Testis (tissue), 2 donors: Measurements from ENCODE around the gene FAM222B.

Experiments
- POLR2A ChIP-seq: fragments of 450-650 bp; IDR thresholded peaks from one replicate; pipeline ENCODE4 v1.6.1; 2017; ENCODE audit warnings: antibody characterized with exemption, mild to moderate bottlenecking, moderate library complexity
- TF ChIP-seq, protein P1 (sequence below), 3 experiments: fragments of 450-650 bp in 2 of 3; fragments of 200-600 bp in 1 of 3; sonication (generic) in 1 of 3; IDR thresholded peaks; one replicate each; pipeline ENCODE4 v1.5.1; 2016 to 2019; ENCODE audit warnings: antibody characterized with exemption in 3 of 3, mild to moderate bottlenecking in 2 of 3, moderate library complexity in 1 of 3

DNA sequence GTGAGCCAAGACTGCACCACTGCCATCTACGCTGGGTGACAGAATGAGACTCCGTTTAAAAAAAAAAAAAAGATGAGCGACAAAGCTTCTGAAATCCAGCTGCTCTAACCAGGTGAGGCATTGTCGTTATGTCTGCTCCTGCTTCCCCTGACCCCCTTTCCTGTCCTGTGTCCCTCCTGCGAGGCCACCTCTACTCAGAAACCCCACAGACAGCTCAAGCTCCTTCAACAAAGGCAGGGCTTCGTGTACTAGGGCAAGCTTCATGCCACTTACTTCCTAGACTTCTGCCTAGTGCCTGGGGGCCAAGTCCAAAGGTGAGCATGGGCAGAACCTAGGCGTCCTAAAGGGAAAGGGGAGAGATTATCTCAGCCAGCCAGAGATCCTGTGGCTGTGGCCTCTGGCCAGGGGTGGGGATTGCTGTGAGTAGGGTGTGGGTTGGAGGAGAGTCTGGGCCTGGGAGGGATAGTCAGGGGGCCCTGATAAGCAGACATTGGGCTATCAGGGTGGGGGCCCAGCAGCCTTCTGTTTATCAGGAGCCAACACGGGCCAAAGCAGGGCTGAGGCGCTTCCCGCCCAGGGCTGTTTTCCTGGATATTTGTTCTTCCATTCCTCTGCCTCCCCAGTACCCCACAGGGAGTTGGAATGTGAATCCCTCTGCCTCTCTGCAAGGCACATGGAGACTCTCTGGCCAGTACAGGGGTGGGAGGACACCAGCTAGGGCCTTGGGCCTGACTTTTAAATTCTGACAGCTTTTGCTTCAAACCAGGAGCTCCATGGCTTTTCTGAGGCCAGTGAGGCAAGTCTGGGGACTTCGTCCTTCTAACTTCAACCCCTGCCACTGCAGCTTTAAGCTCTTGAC, 22.6 kb upstream of the FAM222B start:
- TF ChIP-seq, protein P1, sequence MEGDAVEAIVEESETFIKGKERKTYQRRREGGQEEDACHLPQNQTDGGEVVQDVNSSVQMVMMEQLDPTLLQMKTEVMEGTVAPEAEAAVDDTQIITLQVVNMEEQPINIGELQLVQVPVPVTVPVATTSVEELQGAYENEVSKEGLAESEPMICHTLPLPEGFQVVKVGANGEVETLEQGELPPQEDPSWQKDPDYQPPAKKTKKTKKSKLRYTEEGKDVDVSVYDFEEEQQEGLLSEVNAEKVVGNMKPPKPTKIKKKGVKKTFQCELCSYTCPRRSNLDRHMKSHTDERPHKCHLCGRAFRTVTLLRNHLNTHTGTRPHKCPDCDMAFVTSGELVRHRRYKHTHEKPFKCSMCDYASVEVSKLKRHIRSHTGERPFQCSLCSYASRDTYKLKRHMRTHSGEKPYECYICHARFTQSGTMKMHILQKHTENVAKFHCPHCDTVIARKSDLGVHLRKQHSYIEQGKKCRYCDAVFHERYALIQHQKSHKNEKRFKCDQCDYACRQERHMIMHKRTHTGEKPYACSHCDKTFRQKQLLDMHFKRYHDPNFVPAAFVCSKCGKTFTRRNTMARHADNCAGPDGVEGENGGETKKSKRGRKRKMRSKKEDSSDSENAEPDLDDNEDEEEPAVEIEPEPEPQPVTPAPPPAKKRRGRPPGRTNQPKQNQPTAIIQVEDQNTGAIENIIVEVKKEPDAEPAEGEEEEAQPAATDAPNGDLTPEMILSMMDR (IDR thresholded peaks at IDR 0.05) = no peak
- no peak for TF ChIP-seq POLR2A
